GM04503 (cell line): Measurements from ENCODE around the gene PPP2R1B.
"Not testable (repeated sequence)": the region's sequence is repeated elsewhere in the genome, so short reads cannot be mapped to it uniquely, and the experiment has no call there.

Experiments used
- DNase-seq: peaks from one replicate; pipeline ENCODE4 v3.0.0-alpha.2; 2012; ENCODE audit warnings: low read depth

Gene PPP2R1B

GRCh38 chr11:111782109-111782741, 16.0 kb upstream of the PPP2R1B start:
- no peak for DNase-seq

GRCh38 chr11:111779118-111779517, 12.9 kb upstream of the PPP2R1B start:
- no peak for DNase-seq

- no peak for DNase-seq
These were observed 11.9 kb upstream of the PPP2R1B start for GRCh38 chr11:111778047-111778558.

DNA sequence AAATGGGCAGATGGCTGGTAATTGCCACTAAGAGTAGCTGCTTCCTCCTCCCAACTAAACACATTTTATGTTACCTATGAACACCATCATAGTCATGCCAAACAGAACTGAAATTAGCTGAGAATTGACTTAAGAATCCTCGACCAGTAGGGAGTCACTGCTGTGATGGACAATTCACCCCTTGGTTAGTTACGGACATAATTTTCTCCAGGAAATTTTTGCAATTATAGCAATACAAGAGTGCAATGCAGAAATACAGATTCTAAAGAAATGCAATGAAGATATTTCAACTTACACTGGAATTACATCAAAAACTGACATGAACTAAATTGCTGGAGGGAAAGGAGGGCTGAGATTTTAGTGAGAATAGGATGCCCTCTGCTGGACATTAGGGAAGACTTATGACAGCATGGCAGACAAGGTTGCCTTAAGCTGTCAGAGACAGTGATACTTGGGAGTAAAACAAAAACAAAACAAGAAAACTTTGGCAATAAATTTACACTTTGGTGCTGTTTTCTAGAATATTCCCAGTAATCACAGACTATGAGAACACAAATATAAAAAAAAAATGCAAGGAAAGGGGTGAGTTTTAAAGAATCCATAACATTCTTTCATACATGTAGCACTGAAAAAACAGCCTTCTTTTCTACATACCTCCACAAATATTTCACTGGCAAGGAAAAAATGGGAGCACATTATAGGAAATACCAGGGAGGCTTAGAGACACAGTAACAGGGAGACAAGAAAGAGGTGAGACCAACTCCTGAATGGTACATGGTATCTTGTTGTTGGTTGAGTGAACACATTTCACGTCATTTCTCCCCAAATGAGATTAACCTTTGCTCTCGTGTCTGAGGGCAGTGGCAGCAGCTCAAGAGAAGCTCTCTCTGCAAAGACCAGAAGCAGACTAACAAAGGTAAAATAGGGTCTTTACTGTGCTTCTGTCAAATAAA, 11.2 kb upstream of the PPP2R1B start:
- no peak for DNase-seq

DNA sequence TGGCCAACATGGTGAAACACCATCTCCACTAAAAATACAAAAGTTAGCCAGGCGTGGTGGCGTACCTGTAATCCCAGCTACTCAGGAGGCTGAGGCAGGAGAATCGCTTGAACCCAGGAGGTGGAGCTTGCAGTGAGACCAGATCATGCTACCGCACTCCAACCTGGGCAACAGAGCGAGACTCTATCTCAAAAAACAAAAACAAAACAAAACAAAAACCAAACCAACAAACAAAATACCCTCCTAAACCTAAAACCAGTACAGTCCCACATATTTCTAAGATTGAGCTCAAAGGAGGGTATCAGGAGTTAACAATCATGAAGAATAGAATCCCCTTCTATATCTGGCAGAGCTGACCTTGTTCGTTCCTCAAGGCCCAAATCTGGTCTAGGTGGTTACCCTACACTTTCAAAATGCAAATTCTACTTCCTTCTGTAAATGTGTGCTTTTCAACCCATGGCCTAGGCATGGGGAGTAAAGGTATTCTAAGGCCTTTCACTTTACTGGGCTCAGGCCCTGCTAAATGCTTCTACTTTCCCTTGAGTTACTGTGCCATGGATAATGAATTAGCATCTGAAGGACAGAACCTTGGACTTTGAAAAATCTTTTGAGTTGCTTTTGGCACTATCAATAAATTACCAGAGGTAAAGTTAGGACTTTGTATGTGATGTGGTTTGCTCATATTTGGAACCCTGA, 10.4 kb upstream of the PPP2R1B start:
- no peak for DNase-seq

DNA sequence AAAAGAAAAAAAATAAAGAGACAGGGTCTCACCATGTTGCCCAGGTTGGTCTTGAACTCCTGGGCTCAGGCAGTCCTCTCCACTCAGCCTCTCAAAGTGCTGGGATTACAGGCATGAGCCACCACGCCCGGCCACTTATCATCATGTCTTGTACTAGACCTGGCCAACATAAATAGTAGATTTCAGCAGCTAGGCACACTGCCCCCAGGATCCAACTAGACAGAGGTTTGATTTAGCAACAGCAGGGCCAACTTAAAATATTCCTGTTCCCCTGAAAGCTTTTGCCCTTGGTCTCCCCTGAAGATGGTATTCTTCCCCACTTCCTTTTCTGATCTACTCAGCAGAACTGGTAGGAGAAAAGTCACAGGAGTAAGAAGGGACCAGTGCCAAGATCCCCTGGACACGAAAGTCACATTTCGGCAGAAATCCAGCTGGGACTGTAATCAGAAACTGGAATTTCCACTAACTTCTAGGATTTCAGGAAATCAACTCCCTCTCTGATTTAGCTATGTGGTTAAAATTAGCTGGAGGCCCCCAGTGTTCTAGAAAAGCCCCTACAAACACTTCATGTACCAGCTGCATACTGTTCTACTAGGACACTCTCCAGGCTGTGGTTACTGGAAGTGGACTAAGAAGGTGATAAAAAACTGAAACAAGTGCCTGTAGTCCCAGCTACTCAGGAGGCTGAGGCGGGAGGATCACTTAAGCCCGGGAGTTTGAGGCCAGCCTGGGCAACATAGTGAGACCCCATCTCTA, 8.9 kb upstream of the PPP2R1B start:
- no peak for DNase-seq

GRCh38 chr11:111772535-111772934, 6.3 kb upstream of the PPP2R1B start:
- DNase-seq, result no peak

GRCh38 chr11:111771205-111771604, 5.0 kb upstream of the PPP2R1B start:
- DNase-seq, result not testable (repeated sequence)

GRCh38 chr11:111770581-111771134, 4.5 kb upstream of the PPP2R1B start:
- no peak for DNase-seq

DNA sequence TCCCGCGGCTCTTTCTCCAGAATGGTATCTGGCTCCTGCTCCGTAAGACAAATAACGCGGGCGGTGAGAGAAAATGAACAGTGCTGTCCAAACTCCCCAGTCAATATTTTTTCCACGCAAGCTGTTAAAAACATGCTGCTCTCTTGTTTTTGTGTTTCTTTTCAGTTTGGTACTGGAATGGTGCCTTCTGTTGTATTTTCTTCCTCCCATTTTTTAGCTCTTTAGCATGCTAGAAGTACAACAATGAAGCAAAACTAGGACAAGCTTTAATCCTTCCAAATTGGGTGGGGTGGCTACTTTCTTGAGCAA, 599 bp upstream of the PPP2R1B start:
- DNase-seq, result no peak

- DNase-seq, result no peak
These were observed 737 bp downstream of the PPP2R1B start for GRCh38 chr11:111765320-111765983.

GRCh38 chr11:111764621-111765020, 1.6 kb downstream of the PPP2R1B start:
- peak; percentile 36 for DNase-seq

DNA sequence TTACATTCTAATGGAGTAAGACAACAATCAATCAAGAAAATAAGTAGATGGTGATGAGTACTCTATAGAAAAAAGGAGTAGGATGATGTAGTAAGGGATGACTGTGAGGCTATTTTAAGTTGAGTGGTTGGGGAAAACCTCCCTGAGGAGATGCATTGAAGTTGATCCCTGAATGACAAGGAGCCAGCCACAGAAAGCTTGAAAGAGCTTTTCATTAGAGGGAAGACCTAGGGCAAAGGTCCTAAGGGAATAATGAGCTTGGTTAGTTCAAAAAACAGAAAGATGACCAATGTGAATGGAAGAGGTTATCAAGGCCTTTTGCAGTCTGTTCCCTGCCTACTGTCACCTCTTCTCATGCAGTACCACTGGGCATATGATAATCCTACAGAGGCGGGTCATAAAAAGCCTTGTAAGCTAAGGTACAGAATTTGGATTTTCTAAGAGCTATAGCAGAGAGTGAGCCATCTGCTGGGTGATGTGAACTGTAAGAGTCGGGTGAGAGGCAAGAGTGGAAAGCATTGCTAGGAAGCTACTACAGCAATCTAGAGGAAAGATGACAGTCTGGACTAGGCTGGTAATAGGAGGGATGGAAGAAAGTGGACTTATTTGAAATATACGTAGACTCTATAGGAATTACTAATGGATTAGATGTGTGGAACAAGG, 3.1 kb downstream of the PPP2R1B start:
- DNase-seq, result no peak

- no peak for DNase-seq
These were observed 3.7 kb downstream of the PPP2R1B start for GRCh38 chr11:111762526-111762925.

- DNase-seq, result no peak
These were observed 5.2 kb downstream of the PPP2R1B start for GRCh38 chr11:111761036-111761435.

DNA sequence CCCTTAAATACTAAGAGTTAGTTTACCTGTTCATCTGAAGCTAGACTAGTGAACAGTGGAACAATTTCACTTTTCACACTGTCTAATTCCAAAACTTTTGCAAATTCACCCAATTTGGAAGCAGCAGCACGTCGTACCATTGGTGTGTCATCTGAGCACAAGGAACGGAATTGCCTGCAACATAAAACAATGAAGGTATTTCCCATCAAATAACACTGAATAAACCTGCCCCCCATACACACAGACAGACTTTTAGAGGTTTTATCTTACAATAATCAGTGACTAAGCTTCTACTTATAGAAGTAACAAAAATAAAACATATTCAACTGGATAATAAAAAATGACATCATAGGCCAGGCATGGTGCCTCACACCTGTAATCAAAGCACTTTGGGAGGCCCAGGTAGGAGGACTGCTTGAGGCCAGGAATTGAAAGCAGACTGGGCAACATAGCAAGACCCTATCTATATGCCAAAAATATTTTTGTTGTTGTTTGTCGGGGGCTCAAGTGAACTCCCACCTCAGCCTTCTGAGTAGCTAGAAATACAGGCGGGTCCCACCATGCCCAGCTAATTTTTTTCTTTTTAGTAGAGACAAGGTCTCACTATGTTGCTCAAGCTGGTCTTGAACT, 6.3 kb downstream of the PPP2R1B start:
- DNase-seq, result no peak

GRCh38 chr11:111759376-111759775, 6.8 kb downstream of the PPP2R1B start:
- no peak for DNase-seq

GRCh38 chr11:111756097-111756496, 10.1 kb downstream of the PPP2R1B start:
- no peak for DNase-seq

- DNase-seq, result no peak
These were observed 16.5 kb downstream of the PPP2R1B start for GRCh38 chr11:111749646-111750045.
